Sigmoid colon (tissue), 7 donors: Measurements from ENCODE around the gene COMMD10. TPM values are rescaled to one million over a fixed set of nuclear protein-coding genes. Genes with fewer than 3 reads are reported as not detected.

Source experiments
- DNase-seq: peaks from one replicate; pipeline ENCODE4 v3.0.0-alpha.2; 2019
- H3K27ac ChIP-seq, 4 donors: fragments of 200-600 bp; sonication (generic); one replicate each; pipeline ENCODE4 v1.5.1; 2016 to 2019; ENCODE audit warnings: mild to moderate bottlenecking in 1 of 4
- H3K27me3 ChIP-seq, 3 donors: fragments of 200-600 bp; sonication (generic); one replicate each; pipeline ENCODE4 v1.5.1; 2019; ENCODE audit warnings: mild to moderate bottlenecking in 1 of 3
- H3K36me3 ChIP-seq, 4 donors: fragments of 200-600 bp; sonication (generic); one replicate each; pipeline ENCODE4 v1.5.1; 2016 to 2019
- H3K4me1 ChIP-seq, 4 donors: fragments of 200-600 bp; sonication (generic); one replicate each; pipeline ENCODE4 v1.5.1; 2017 to 2019
- H3K4me3 ChIP-seq, 4 donors: fragments of 200-600 bp; sonication (generic); one replicate each; pipeline ENCODE4 v1.5.1; 2017 to 2019; ENCODE audit warnings: mild to moderate bottlenecking in 2 of 4, moderate library complexity in 1 of 4
- H3K9me3 ChIP-seq, 4 donors: fragments of 200-600 bp in 3 of 4; sonication (generic) in 3 of 4; one replicate each; pipeline versions ENCODE4 v1.5.1 to v1.6.1; 2013 to 2019
- CTCF ChIP-seq, 4 experiments: fragments of 450-650 bp in 3 of 4; fragments of 200-600 bp in 1 of 4; IDR thresholded peaks; one replicate each; pipeline ENCODE4 v1.5.1; 2016 to 2019; ENCODE audit warnings: antibody characterized with exemption in 4 of 4, mild to moderate bottlenecking in 3 of 4, moderate library complexity in 2 of 4
- EP300 ChIP-seq, 4 donors: sonication (generic); formaldehyde crosslinking; IDR thresholded peaks; one replicate each; pipeline ENCODE4 v1.6.1; 2017; ENCODE audit warnings: antibody characterized with exemption in 4 of 4
- POLR2A ChIP-seq, 2 donors: fragments of 450-650 bp; IDR thresholded peaks; one replicate each; pipeline ENCODE4 v1.6.1; 2016; ENCODE audit warnings: antibody characterized with exemption in 2 of 2, mild to moderate bottlenecking in 2 of 2, moderate library complexity in 2 of 2
- POLR2AphosphoS5 ChIP-seq, 4 donors: sonication (generic); formaldehyde crosslinking; IDR thresholded peaks; one replicate each; pipeline ENCODE4 v1.6.1; 2017; ENCODE audit warnings: antibody characterized with exemption in 4 of 4
- WGBS, 2 donors: extraction: QIAGEN DNeasy Blood & Tissue Kit; methylation state at CpG; one replicate each; pipeline ENCODE4 v1.1.7; 2013; 5-methylcytosine and 5-hydroxymethylcytosine counted together
- intact Hi-C: fragments of 100-400 bp; cut with DNase I; formaldehyde crosslinking; loops from one replicate; pipeline ENCODE4 v1.15.1; 2023
- polyA plus RNA-seq, 3 donors: library from polyadenylated mRNA; stranded (reverse); fragments of 200-250 nt; gene quantifications; one replicate each; pipeline ENCODE4 v1.2.3, GENCODE V29; 2013
- small RNA-seq, 3 donors: library from RNA; depleted of rRNA; stranded (forward); fragments of <200 nt; gene quantifications; one replicate each; pipeline ENCODE3, GENCODE V24; 2016
- total RNA-seq, 4 donors: library from RNA; depleted of rRNA; stranded (reverse); fragments of >200 nt; gene quantifications; one replicate each; pipeline ENCODE4 v1.1.0, GENCODE V29; 2016
- donor health status: healthy with polysubstance abuse.
- donor health status: Bipolar disorder and iron deficiency.
- donor health status: healthy.

COMMD10 gene
- total and polyA plus RNA-seq, 7 donors = 17.8 to 47.7 (median 28.7) TPM

GRCh38 chr5:116329503-116329902, 244.7 kb downstream of the COMMD10 start:
- WGBS, 2 donors = 90 to 91% methylated on average over 5 of the region's 5 CpGs
- peaks cover 0 to 4% (median 0%) of the 10 kb centered on the region in 4 donors for H3K36me3 ChIP-seq
- H3K4me1 ChIP-seq = no peaks in the 10 kb centered on the region
- H3K4me3 ChIP-seq = no peak overlapping the region
- intact Hi-C loops = no loop called here
- no peak for TF ChIP-seq CTCF (IDR thresholded peaks at IDR 0.05)
- DNase-seq = no peak
- no peaks in the 10 kb centered on the region for H3K27me3 ChIP-seq
- H3K9me3 ChIP-seq = peaks cover 0 to 2% (median 0%) of the 10 kb centered on the region in 4 donors
- H3K27ac ChIP-seq = no peak overlapping the region

GRCh38 chr5:116340799-116341198, 256.0 kb downstream of the COMMD10 start:
- no peak for TF ChIP-seq CTCF (IDR thresholded peaks at IDR 0.05)
- no peak for TF ChIP-seq POLR2AphosphoS5 (IDR thresholded peaks at IDR 0.05)
- TF ChIP-seq EP300 (IDR thresholded peaks at IDR 0.05) = no peak
- TF ChIP-seq POLR2A (IDR thresholded peaks at IDR 0.05) = no peak
- H3K9me3 ChIP-seq = no peaks in the 10 kb centered on the region
- 96 to 97% methylated on average over 2 of the region's 2 CpGs for WGBS, 2 donors
- H3K36me3 ChIP-seq = no peaks in the 10 kb centered on the region
- H3K4me1 ChIP-seq = no peaks in the 10 kb centered on the region
- H3K27ac ChIP-seq = no peak overlapping the region
- H3K27me3 ChIP-seq = no peaks in the 10 kb centered on the region
- H3K4me3 ChIP-seq = no peak overlapping the region
- intact Hi-C loops = no loop called here
- DNase-seq = no peak

Small RNAs within 50 kb of the gene (small RNA-seq; reads per million reads assigned to genes)
- gene HMGN2P27 (0 reads per million in 3 donors), gene RNU6-644P (0 reads per million in 3 donors)

Other genes with a start within 250 kb of the COMMD10 start
- 10 to 100 TPM; 35.3 to 82.5 (median 56.0) TPM for gene ATG12, start 243.5 kb upstream of the COMMD10 start, total RNA-seq
- gene ATG12, start 243.5 kb upstream of the COMMD10 start, polyA plus RNA-seq = 10 to 100 TPM; 29.5 to 46.0 (median 34.2) TPM
- 100 to 1,000 TPM in 3 of 4 donors, 10 to 100 TPM in 1; 87.8 to 229 (median 119) TPM for gene AP3S1, start 243.1 kb upstream of the COMMD10 start, total RNA-seq
- 100 to 1,000 TPM in 2 of 3 donors, 10 to 100 TPM in 1; 59.7 to 203 (median 190) TPM for gene AP3S1, start 243.1 kb upstream of the COMMD10 start, polyA plus RNA-seq
- 1 to 10 TPM; 3.0 to 5.4 (median 4.0) TPM for gene LVRN, start 122.5 kb upstream of the COMMD10 start, total RNA-seq
- gene LVRN, start 122.5 kb upstream of the COMMD10 start, polyA plus RNA-seq = 1 to 10 TPM in 1 of 3 donors, under 1 TPM in 2; 0.23 to 8.4 (median 0.45) TPM
- gene ARL14EPL, start 52.6 kb upstream of the COMMD10 start, total RNA-seq = not detected
- gene ARL14EPL, start 52.6 kb upstream of the COMMD10 start, polyA plus RNA-seq = under 1 TPM in 1 of 3 donors, not detected in 2; 0.04 TPM